ENCODE measurements around the gene ZNF91.

Gene ZNF91

GRCh38 chr19:23315286-23315685, 80.0 kb downstream of the ZNF91 start:
- H2BK12ac ChIP-seq (ENCODE audit: low read length) = no peak overlapping the region
- no peak overlapping the region for H2AFZ ChIP-seq (ENCODE audit: low read length)
- H2AK5ac ChIP-seq (ENCODE audit: low read depth, low read length) = no peak overlapping the region
- no peak overlapping the region for H3K18ac ChIP-seq (ENCODE audit: low read length)
- H2BK15ac ChIP-seq (ENCODE audit: low read length) = no peak overlapping the region
- no peak overlapping the region for H3K9ac ChIP-seq (ENCODE audit: low read depth, low read length, poor library complexity)
- H3K14ac ChIP-seq (ENCODE audit: low read length) = no peak overlapping the region
- no peak overlapping the region for H4K8ac ChIP-seq (ENCODE audit: low read depth, low read length)
- no peaks in the 10 kb centered on the region for H3K27me3 ChIP-seq (ENCODE audit: control insufficient read depth in 3 of 3, insufficient read depth in 3 of 3, low read depth in 1 of 3, low read length in 3 of 3)
- DNase-seq (ENCODE audit: low spot score) = no peak
- peak overlapping the region in 1 of 2 donors; percentile 12 for H3K4me3 ChIP-seq (ENCODE audit: low read length in 2 of 2)
- H2BK5ac ChIP-seq (ENCODE audit: low read length) = no peak overlapping the region
- H3K79me1 ChIP-seq (ENCODE audit: low read depth, low read length) = peaks cover 2% of the 10 kb centered on the region
- no CpG with 5 or more reads among the region's 2 CpGs for WGBS, 2 donors (ENCODE audit: extremely low coverage in 2 of 2, insufficient read length in 2 of 2, insufficient replicate concordance in 1 of 2)
- no peak overlapping the region for H3K4ac ChIP-seq (ENCODE audit: low read length)
- H3K23ac ChIP-seq (ENCODE audit: low read depth, low read length, poor library complexity) = no peak overlapping the region
- no peak overlapping the region for H3K4me2 ChIP-seq (ENCODE audit: insufficient read depth, low read length, poor library complexity, severe bottlenecking)
- no peak overlapping the region for H3K27ac ChIP-seq (replicated peaks; ENCODE audit: low read length)
- H3K36me3 ChIP-seq (replicated peaks in 1 of 2; ENCODE audit: control insufficient read depth in 2 of 2, insufficient read depth in 2 of 2, low read length in 2 of 2) = no peaks in the 10 kb centered on the region
- H3K9me3 ChIP-seq (replicated peaks in 1 of 2; ENCODE audit: control insufficient read depth in 2 of 2, insufficient read depth in 1 of 2, low read depth in 1 of 2, low read length in 2 of 2) = peaks cover 0 to 10% of the 10 kb centered on the region in 2 donors
- H3K4me1 ChIP-seq (ENCODE audit: control insufficient read depth in 2 of 2, insufficient read depth in 1 of 2, low read depth in 1 of 2, low read length in 2 of 2) = no peaks in the 10 kb centered on the region
- H2BK120ac ChIP-seq (ENCODE audit: low read depth, low read length) = no peak overlapping the region
- H4K91ac ChIP-seq (ENCODE audit: low read depth, low read length, poor library complexity) = no peak overlapping the region

- no CpG with 5 or more reads among the region's 4 CpGs for WGBS, 2 donors (ENCODE audit: extremely low coverage in 2 of 2, insufficient read length in 2 of 2, insufficient replicate concordance in 1 of 2)
- no peak overlapping the region for H3K27ac ChIP-seq (replicated peaks; ENCODE audit: low read length)
- no peaks in the 10 kb centered on the region for H3K4me1 ChIP-seq (ENCODE audit: control insufficient read depth in 2 of 2, insufficient read depth in 1 of 2, low read depth in 1 of 2, low read length in 2 of 2)
These were observed 80.6 kb downstream of the ZNF91 start for GRCh38 chr19:23314505-23315251.

GRCh38 chr19:23313196-23313595, 82.1 kb downstream of the ZNF91 start:
- H2BK12ac ChIP-seq (ENCODE audit: low read length) = no peak overlapping the region
- no peak for DNase-seq (ENCODE audit: low spot score)
- H3K23ac ChIP-seq (ENCODE audit: low read depth, low read length, poor library complexity) = no peak overlapping the region
- no peaks in the 10 kb centered on the region for H3K27me3 ChIP-seq (ENCODE audit: control insufficient read depth in 3 of 3, insufficient read depth in 3 of 3, low read depth in 1 of 3, low read length in 3 of 3)
- H3K27ac ChIP-seq (replicated peaks; ENCODE audit: low read length) = no peak overlapping the region
- H3K4me3 ChIP-seq (ENCODE audit: low read length in 2 of 2) = no peak overlapping the region
- H2AFZ ChIP-seq (ENCODE audit: low read length) = no peak overlapping the region
- H4K8ac ChIP-seq (ENCODE audit: low read depth, low read length) = no peak overlapping the region
- H3K4me1 ChIP-seq (ENCODE audit: control insufficient read depth in 2 of 2, insufficient read depth in 1 of 2, low read depth in 1 of 2, low read length in 2 of 2) = no peaks in the 10 kb centered on the region
- H2BK120ac ChIP-seq (ENCODE audit: low read depth, low read length) = no peak overlapping the region
- H3K18ac ChIP-seq (ENCODE audit: low read length) = no peak overlapping the region
- H2AK5ac ChIP-seq (ENCODE audit: low read depth, low read length) = no peak overlapping the region
- peaks cover 3 to 10% of the 10 kb centered on the region in 2 donors for H3K9me3 ChIP-seq (replicated peaks in 1 of 2; ENCODE audit: control insufficient read depth in 2 of 2, insufficient read depth in 1 of 2, low read depth in 1 of 2, low read length in 2 of 2)
- H3K36me3 ChIP-seq (replicated peaks in 1 of 2; ENCODE audit: control insufficient read depth in 2 of 2, insufficient read depth in 2 of 2, low read length in 2 of 2) = peaks cover 0 to 10% of the 10 kb centered on the region in 2 donors
- peaks cover 2% of the 10 kb centered on the region for H3K79me1 ChIP-seq (ENCODE audit: low read depth, low read length)
- no peak overlapping the region for H2BK5ac ChIP-seq (ENCODE audit: low read length)
- no peak overlapping the region for H3K4me2 ChIP-seq (ENCODE audit: insufficient read depth, low read length, poor library complexity, severe bottlenecking)
- no peak overlapping the region for H4K91ac ChIP-seq (ENCODE audit: low read depth, low read length, poor library complexity)
- WGBS, 2 donors (ENCODE audit: extremely low coverage in 2 of 2, insufficient read length in 2 of 2, insufficient replicate concordance in 1 of 2) = no CpG with 5 or more reads among the region's 2 CpGs
- H3K9ac ChIP-seq (ENCODE audit: low read depth, low read length, poor library complexity) = no peak overlapping the region
- H3K4ac ChIP-seq (ENCODE audit: low read length) = no peak overlapping the region
- H3K14ac ChIP-seq (ENCODE audit: low read length) = no peak overlapping the region
- H2BK15ac ChIP-seq (ENCODE audit: low read length) = no peak overlapping the region

More at GRCh38 chr19:23314505-23315251, 80.6 kb downstream of the ZNF91 start:
- H3K9ac ChIP-seq (ENCODE audit: low read depth, low read length, poor library complexity) = no peak overlapping the region
- no peak for DNase-seq (ENCODE audit: low spot score)
- no peak overlapping the region for H3K4ac ChIP-seq (ENCODE audit: low read length)
- H2BK15ac ChIP-seq (ENCODE audit: low read length) = no peak overlapping the region
- H3K14ac ChIP-seq (ENCODE audit: low read length) = no peak overlapping the region
- peaks cover 2% of the 10 kb centered on the region for H3K79me1 ChIP-seq (ENCODE audit: low read depth, low read length)
- H2BK120ac ChIP-seq (ENCODE audit: low read depth, low read length) = no peak overlapping the region
- H3K18ac ChIP-seq (ENCODE audit: low read length) = no peak overlapping the region
- H2AFZ ChIP-seq (ENCODE audit: low read length) = no peak overlapping the region
- peaks cover 0 to 10% of the 10 kb centered on the region in 2 donors for H3K9me3 ChIP-seq (replicated peaks in 1 of 2; ENCODE audit: control insufficient read depth in 2 of 2, insufficient read depth in 1 of 2, low read depth in 1 of 2, low read length in 2 of 2)
- no peak overlapping the region for H4K8ac ChIP-seq (ENCODE audit: low read depth, low read length)
- no peak overlapping the region for H2AK5ac ChIP-seq (ENCODE audit: low read depth, low read length)
- H3K27me3 ChIP-seq (ENCODE audit: control insufficient read depth in 3 of 3, insufficient read depth in 3 of 3, low read depth in 1 of 3, low read length in 3 of 3) = no peaks in the 10 kb centered on the region
- H3K4me2 ChIP-seq (ENCODE audit: insufficient read depth, low read length, poor library complexity, severe bottlenecking) = no peak overlapping the region
- no peak overlapping the region for H2BK5ac ChIP-seq (ENCODE audit: low read length)
- no peak overlapping the region for H3K4me3 ChIP-seq (ENCODE audit: low read length in 2 of 2)
- no peaks in the 10 kb centered on the region for H3K36me3 ChIP-seq (replicated peaks in 1 of 2; ENCODE audit: control insufficient read depth in 2 of 2, insufficient read depth in 2 of 2, low read length in 2 of 2)
- H2BK12ac ChIP-seq (ENCODE audit: low read length) = no peak overlapping the region
- H4K91ac ChIP-seq (ENCODE audit: low read depth, low read length, poor library complexity) = no peak overlapping the region
- H3K23ac ChIP-seq (ENCODE audit: low read depth, low read length, poor library complexity) = no peak overlapping the region

- no peak overlapping the region for H3K27ac ChIP-seq (replicated peaks; ENCODE audit: low read length)
- no CpG with 5 or more reads among the region's 1 CpG for whole genome bisulfite sequencing, 2 donors (ENCODE audit: extremely low coverage in 2 of 2, insufficient read length in 2 of 2, insufficient replicate concordance in 1 of 2)
These were observed 82.8 kb downstream of the ZNF91 start for GRCh38 chr19:23312515-23312914.

More at GRCh38 chr19:23312515-23312914, 82.8 kb downstream of the ZNF91 start:
- Histone ChIP-seq H3K14ac (ENCODE audit: low read length) (no peak overlapping the region), H3K23ac (ENCODE audit: low read depth, low read length, poor library complexity) (no peak overlapping the region), H2AK5ac (ENCODE audit: low read depth, low read length) (no peak overlapping the region), H2BK120ac (ENCODE audit: low read depth, low read length) (no peak overlapping the region), H3K36me3 (replicated peaks in 1 of 2; ENCODE audit: control insufficient read depth in 2 of 2, insufficient read depth in 2 of 2, low read length in 2 of 2) (peaks cover 0 to 17% of the 10 kb centered on the region in 2 donors), H2BK15ac (ENCODE audit: low read length) (no peak overlapping the region), H3K18ac (ENCODE audit: low read length) (no peak overlapping the region), H3K4me3 (ENCODE audit: low read length in 2 of 2) (no peak overlapping the region), H4K8ac (ENCODE audit: low read depth, low read length) (no peak overlapping the region), H3K4me1 (ENCODE audit: control insufficient read depth in 2 of 2, insufficient read depth in 1 of 2, low read depth in 1 of 2, low read length in 2 of 2) (no peaks in the 10 kb centered on the region), H2BK12ac (ENCODE audit: low read length) (no peak overlapping the region), H3K4ac (ENCODE audit: low read length) (no peak overlapping the region), H2AFZ (ENCODE audit: low read length) (no peak overlapping the region), H3K9me3 (replicated peaks in 1 of 2; ENCODE audit: control insufficient read depth in 2 of 2, insufficient read depth in 1 of 2, low read depth in 1 of 2, low read length in 2 of 2) (peaks cover 3 to 8% of the 10 kb centered on the region in 2 donors), H3K79me1 (ENCODE audit: low read depth, low read length) (no peaks in the 10 kb centered on the region), H3K27me3 (ENCODE audit: control insufficient read depth in 3 of 3, insufficient read depth in 3 of 3, low read depth in 1 of 3, low read length in 3 of 3) (no peaks in the 10 kb centered on the region), H2BK5ac (ENCODE audit: low read length) (no peak overlapping the region), H3K4me2 (ENCODE audit: insufficient read depth, low read length, poor library complexity, severe bottlenecking) (no peak overlapping the region), H3K9ac (ENCODE audit: low read depth, low read length, poor library complexity) (no peak overlapping the region), H4K91ac (ENCODE audit: low read depth, low read length, poor library complexity) (no peak overlapping the region)
- no peak for DNase-seq (ENCODE audit: low spot score)

All from neuronal stem cell (in vitro differentiated cells).